Dedifferentiated amniotic fluid mesenchymal stem cell (primary cell): ENCODE results near the gene RNF38.
"Not testable (repeated sequence)": the region's sequence is repeated elsewhere in the genome, so short reads cannot be mapped to it uniquely, and the experiment has no call there.

Source experiments
- DNase-seq: peaks from one replicate; pipeline ENCODE4 v3.0.0-alpha.2; 2016; ENCODE audit errors: extremely low spot score

The RNF38 gene

DNA sequence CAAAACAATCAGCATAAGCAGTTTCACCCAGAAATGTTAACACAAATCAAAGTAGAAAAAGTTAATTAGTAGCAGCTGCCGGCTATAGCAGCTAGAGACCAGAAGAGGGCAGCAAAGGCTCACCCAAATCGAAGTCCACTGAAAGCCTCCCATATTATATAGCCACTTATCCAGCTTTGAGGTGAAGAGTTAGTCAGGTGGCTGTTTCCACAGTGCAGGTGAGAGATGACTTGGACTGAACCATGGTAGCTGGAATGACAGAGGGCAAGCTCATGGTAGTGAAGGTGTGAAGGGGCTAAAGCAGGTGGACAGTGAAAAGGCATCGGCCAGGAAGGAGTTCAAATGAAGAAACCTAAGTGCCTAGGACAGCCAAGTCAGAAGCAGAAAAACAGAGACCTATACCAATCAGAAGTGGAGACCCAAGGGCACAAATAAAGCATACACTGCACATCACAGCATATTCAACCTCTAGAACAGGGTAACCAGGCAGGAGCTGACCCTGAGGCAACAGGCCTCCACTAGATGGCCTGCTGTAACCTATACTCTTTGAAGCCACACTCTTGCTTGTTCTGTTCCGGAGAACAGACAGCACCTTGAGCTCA, 7.2 kb upstream of the RNF38 start:
- DNase-seq: peak; percentile 57

DNA sequence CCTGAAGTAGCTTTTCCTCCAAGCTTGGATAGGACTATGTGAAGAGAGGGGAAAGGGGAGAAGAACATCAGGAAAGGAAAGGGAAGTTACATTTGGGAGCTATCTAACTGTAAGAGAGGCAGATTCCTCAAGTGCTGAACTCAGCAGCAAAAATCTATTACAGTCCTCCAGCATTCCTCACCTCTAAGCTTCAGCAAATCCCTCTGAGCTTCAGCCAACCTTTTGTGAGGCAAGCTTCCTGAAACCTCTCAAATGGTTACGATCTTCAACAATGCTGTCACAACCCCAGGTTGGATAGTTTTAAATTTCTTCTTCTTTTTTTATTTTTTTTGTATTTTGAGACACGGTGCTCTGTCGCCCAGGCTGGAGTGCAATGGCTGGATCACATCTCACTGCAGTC, 2.5 kb upstream of the RNF38 start:
- no peak for DNase-seq

DNA sequence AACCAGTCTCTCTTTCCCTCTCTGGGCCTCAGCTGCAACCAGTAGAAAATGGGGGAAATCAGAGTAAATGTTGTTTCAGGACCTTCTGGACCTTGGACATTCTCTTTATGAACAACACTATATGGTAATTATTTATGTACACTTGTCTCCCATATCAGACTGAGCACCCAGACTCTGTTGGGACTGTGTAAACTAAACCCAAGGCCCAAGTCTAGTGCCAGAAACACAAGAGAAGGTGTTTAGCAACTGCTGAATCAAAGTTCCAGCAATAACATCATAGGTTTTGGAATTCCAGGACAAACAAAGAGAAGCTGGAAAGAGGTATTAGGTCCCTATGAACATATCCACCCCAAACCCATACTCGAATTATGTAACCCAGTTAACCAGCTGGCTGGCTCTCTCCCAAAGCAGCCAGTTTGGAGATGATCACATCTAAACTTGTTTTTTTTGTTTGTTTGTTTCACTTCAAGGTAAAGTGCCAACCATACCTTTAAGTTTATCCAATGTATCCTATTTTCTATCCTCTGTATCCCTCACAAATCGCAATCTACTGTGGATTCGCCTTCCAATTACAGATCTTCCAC, 1.9 kb upstream of the RNF38 start:
- no peak for DNase-seq

DNA sequence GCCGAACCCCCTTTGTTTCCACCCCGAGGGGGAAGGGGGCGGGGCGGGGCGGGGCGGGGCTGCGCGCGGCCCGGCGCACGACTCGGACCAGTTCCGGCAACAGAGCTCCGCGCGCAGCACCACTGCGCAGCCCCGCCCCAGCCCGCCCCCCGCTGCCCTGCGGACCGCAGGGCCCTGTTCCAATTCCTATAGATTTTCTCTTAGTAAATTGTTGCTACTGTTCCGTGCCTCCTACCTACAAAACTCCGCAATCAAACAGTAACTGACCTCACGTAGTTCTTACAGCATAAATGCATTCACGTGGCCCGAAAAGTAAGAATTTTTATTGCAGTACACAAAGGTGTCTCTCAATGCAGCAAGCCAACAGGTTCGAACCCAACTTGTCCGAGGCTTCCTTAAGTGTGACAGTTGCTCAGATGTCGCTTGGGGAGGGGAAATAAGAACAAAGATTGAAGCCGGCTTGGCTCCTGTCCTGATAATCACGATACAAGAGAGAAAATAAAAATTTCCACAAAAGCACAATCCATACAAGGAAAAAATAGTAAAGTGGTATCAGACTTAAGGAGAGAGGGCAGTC, 1.2 kb upstream of the RNF38 start:
- DNase-seq: peak; percentile 45

DNA sequence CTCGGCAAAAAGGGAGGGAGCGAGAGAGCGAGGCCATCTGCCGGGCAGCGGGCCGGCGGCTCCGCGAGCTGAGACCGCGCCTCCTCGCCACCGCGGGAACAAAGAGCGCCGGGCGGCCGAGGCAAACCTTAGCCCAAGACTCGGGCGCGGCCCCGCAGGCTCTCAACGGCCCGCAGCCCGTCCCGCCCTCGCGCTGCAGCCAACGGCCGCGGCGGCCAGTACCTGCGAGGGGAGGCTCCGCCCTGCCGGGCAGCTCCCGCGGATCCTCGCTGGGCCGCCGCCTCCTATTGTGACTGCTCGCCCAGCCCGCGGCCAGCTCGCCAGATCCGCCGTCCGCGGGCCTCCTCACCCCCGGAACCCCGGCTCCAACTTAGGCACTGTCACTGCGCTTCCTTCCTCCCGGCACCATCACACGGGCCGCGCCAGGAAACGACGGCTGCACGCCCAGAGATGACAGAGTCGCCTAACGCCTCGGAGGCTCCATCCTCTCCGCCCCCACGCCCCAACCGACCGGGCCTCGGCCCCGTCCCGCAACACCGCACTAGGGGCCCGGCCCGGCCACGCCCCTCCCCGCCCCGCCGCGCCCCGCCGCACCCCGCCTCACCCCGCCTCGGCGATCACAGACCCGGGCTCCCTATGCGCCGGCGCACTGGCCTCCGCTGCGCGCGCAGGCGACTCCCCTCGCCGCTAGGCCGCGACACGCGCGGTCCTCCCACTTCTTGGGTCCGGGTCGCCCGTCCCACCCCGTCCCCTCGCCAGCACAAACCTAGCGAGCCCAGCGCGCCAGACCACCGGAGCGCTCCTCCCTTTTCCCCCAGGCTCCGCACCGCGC, 479 bp upstream of the RNF38 start:
- peak; percentile 60 for DNase-seq

DNA sequence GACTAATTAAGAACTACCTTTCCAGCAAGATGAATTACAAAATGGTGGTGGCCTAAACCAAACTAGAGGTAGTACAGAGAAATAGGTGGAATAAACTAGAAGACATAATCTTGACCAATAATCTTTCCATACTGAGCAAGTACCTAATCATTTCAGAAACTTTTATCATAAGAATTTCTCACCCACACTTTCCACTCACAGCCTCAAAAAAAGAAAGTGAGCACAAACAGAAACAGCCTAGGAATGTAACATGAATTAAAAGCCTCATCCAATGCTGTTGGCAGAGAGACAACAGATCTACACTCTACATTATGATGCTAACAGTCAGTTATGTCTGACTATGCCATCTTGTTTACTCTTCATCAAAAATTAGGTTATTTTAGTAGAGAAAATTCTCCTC, 1.3 kb downstream of the RNF38 start:
- peak; percentile 58 for DNase-seq

DNA sequence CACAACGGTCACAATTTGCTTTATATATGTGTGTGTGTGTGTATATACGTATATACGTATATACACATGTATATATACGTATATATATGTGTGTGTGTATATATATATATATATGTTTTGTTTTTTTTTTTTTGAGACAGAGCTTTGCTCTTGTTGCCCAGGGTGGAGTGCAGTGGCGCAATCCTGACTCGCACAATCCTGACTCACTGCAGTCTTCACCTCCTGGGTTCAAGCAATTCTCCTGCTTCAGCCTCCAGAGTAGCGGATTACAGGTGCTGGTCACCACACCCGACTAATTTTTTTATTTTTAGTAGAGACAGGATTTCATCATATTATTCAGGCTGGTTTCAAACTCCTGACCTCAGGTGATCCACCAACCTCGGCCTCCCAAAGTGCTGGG, 3.1 kb downstream of the RNF38 start:
- no peak for DNase-seq

DNA sequence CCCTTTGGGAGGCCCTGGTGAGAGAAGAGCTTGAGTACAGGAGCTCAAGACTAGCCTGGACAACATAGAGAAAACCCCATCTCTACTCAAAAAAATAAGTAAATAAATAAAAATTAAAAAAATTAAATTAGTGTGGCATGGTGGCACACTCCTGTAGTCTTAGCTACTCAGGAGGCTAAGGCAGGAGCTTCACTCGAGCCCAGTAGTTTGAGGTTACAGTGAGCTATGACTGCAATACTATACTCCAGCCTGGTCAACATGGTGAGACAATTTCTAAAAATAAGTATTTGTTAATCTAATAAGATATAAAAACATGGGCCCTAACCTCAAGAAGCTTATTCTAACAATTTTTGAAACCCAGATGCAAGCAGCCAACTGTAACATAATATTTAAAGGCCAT, 7.6 kb downstream of the RNF38 start:
- peak; percentile 24 for DNase-seq

DNA sequence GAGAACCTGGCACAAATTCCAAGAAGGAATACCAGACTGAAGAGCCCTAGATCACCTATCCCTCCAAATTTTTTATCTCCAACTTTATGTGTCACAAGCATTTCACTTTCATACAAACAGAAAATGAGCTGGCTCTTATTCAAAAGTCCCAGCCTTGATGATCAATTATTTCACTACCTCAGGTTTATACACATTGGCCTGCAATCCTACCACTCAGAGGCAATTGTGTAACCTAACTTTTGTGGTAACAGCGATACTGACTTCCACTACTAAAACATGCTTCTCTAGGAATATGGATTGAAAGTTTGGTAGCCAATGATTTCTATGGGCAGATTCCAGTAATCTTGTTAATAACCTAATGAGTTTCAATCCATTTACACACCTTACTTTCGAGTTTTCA, 10.5 kb downstream of the RNF38 start:
- DNase-seq: no peak

DNA sequence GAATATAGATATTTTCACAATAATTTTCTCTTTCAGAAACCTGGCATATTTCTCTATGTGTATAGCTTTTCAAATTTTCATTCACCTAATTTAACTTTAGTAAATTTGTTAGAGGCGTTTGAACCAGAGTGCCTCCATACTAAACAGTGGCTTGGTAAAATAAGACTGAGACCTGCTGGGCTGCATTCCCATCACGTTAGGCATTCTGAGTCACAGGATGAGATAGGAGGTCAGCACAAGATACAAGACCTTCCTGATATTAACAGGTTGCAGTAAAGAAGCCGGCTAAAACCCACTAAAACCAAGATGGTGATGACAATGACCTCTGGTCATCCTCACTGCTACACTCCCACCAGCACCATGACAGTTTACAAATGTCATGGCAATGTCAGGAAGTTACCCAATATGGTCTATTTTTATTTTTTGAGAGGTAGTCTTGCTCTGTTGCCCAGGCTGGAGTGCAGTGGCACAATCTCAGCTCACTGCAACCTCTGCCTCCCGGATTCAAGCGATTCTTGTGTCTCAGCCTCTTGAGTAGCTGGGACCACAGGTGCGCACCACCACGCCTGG, 13.6 kb downstream of the RNF38 start:
- not testable (repeated sequence) for DNase-seq

DNA sequence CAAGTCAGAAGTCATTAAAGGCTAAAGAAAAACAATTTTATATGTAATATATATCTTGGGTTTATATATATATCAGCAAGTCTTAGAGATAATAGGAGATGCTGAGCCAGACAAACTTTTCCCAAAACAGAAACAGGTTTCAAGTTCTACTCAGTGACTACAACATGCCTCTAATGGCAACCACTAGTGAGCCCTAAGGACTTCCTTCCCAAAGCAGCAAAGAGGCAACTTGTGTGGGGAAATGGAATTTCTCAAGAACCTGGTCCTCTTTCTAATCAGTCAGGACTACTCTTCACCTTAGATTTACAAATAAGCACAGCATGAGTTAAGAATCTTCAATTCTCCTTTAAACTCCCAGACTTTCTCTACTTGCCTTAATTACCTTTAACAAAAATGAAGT, 17.6 kb downstream of the RNF38 start:
- DNase-seq: no peak

DNA sequence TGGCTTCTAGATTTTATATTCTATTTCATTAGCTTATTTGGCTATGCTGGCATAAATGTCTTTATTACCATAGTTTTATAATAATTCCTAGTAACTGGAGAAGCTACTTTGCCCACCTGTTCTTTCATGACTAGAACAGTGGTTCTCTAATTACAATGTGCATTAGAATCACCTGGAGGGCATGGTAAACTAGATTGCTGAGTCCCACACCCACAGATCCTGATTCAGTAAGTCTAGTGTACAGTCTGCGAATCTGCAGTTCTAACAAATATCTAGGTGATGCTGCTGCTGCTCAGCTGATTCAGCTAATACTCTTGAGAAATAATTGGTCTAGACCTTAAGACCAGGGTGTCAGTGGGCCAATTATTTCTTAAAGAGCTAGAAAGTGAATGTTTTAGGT, 35.5 kb downstream of the RNF38 start:
- DNase-seq: no peak

DNA sequence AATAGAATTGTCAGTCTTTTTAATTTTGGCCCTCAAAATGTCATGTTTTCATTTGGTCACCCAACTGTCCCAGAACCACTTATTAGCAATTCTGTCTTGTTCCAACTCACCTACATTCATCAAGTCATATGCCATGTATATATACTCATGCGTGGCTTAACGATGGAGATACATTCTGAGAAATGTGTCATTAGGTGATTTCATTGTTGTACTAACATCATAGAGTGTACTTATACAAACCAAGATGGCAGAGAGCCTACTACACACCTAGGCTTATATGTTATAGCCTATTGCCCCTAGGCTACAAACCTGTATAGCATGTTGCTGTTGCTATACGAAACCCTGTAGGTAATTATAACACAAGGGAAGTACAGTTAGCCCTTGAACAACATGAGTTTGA, 36.6 kb downstream of the RNF38 start:
- DNase-seq: no peak

DNA sequence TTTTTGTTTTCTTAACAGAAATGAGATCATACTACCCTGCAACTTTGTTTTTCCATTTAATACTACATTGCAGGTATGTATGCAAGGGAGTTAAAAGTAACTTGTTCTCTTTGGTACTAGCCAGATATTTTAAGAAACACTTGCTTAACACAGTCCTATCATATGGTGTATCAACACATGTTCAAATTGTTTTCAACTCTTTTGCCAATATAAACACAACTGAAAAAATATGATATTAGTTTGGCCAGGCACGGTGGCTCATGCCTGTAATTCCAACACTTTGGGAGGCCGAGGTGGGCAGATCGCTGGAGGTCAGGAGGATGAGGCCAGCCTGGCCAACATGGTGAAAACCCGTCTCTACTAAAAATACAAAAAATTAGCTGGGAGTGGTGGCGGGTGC, 41.6 kb downstream of the RNF38 start:
- no peak for DNase-seq

DNA sequence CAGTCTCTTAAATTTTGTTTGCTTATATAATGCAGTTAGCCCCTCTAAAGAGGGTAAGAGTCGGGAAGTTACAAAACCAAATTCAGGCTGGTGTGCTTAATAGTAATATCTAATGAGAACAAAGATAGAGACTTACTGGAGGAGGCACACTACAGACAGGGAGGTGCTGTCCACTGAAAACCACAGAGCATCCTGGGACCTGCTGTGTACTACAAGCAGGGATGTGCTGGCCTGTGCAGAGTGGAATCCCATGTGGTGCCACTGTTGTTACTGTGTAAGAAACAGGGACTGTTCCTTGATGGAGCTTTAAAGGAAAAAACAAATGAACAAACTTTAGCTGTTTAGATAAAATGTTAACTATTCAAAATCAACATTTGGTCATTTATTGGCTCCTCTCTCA, 42.4 kb downstream of the RNF38 start:
- DNase-seq: no peak

DNA sequence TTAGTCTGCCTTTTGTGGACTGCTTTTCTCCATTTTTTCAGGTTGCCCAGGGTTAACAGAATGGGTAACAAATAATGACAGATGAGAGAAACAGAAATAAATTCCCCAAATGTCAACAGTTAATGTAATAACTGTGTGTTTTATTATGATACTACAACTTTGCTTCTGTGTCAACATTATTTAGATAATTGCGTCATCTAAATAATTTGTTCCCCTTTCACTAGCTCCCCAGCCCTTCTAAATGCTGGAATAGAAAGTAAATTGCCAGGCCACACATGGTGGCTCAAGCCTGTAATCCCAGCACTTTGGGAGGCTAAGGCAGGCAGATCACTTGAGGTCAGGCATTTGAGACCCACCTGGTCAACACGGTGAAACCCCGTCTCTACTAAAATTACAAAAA, 53.5 kb downstream of the RNF38 start:
- no peak for DNase-seq

DNA sequence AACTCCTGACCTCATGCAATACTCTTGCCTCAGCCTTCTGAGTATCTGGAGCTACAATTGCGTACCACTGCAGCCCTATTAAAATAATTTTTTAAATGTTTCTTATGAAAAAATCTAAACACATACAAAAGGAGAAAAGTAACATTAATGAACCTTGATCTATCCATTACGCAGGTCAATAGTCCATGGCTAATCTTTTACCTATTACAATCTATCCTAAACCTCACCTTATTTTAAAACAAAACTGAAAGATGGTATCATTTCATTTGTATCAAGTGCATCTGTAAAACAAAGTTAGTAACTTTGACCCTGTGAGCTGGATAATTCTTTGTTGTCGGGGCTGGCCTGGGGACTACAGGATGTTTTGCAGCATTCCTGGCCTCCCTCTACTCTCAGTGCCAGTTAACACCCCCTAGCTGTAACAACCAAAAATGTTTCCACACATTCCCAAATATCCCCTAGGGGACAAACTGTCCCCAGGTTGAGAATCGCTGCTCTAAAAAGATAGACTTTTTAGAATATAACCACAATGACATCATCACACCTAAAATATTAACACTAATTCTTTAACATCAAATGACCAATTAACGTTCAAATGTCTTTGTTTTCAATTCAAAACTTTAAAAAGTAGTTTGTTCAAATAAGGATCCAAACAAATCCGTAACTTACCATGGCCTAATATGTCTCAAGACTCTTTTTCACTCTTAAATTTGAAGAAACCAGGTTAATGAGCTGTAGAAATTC, 54.8 kb downstream of the RNF38 start:
- no peak for DNase-seq

DNA sequence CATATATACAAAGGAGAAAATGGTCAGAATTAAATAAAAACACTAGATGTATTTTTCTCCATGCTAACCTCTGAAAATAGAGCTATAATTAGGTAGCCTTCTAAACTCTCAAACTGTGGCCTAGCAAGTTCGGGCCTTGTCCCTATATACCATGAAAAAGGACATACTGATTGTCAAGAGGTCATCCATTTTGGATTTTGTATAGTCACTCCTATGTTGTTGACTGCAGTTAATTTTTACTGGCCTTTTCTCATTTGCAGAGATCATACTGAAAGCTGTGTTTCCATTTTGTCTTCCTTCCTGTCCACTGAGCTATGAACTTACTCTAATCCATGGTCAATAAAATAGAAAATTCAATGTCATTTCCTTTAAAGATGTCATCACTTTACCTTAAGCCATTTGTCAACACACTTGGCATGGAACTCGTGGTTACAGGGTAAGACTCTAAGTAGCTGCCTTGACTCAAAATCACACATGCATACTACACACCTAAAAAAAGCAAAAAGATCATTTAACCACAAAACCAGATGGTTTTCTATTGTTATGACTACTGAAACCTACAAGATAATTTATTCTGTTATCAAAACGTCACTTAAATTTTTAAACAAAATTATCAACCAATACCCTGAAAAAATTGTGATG, 58.0 kb downstream of the RNF38 start:
- no peak for DNase-seq

DNA sequence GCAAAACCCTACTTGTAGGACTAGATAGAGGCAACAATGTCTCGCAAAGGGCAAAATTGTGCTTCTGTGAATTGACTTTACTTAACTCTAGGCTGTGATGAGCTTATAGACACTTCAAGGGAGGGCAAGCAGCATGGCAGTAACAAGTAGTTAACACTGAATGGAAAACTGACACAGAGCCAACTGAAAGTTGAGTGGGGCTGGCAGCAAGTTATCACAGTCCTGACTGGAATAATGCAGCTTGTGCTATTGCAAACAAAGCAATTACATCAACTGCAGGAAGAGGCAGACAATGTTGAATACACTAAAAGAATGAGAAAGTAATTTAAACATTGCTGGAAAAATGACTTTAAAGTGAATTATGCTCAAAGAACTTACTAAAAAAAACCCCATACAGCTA, 62.2 kb downstream of the RNF38 start:
- no peak for DNase-seq

DNA sequence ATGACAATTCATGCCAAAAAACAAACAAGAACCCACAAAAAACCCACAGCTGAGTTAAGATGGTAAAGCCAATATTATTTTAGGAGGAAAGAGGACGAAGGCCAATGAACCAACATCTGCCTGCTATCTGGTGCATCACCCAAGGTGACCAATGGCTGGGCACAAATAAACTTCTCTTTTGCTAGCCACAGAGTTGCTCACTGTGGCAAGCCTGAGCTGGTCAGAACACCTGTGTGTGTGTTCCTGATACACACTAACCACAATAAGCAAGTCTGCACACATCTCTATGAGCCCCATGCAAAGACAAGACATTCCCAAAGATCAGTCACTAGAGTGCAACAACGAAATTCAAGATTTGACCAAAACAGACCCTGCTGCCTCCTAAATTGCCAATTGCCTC, 63.1 kb downstream of the RNF38 start:
- DNase-seq: no peak

DNA sequence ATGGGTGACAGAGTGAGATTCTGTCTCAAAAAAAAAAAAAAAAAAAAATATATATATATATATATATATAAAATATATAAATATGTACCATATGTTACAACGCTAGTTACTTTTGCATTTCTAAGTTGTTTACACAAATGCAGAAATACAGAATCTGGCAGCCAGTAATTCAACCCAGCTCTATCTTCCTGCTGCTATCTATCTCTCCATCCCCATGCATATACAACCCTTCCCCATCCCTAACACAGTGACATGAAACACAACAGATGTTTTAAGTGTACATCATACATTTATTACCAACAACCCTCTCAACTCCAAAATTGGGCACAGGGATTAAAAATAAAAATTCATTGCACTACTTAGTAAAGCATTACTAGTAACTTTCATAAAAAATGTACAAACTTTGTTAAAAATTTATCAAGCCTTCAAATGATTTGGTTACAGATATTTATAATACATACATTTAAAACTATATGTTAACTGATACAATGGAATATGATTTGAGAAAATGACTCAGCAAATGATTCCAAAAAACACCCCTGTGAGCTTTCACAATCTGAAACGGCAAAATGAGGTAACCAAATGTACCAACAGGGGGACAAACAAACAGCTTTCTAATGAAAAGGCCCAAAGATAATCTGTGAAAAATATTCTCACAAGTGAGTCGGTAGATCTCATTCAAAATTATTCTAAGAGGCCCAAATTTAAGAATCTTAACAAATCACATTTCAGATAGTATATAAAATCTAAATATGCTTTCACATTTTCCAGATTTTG, 63.8 kb downstream of the RNF38 start:
- no peak for DNase-seq
